22Rv1 (cell line): ENCODE data around the gene CLN5.

Source experiments
- H3K27ac ChIP-seq: fragments of 450-650 bp; 2 replicates; pipeline ENCODE4 v1.5.1; 2017
- CTCF ChIP-seq: fragments of 450-650 bp; IDR thresholded peaks from 2 replicates; pipeline ENCODE4 v1.5.1; 2017; ENCODE audit warnings: mild to moderate bottlenecking
- ZFX ChIP-seq: fragments of 450-650 bp; IDR thresholded peaks from 2 replicates; pipeline ENCODE4 v1.6.1; 2017; ENCODE audit warnings: antibody characterized with exemption, borderline replicate concordance

The CLN5 gene

GRCh38 chr13:77033717-77034302 is 41.9 kb downstream of the CLN5 start:
- no peak overlapping the region for H3K27ac ChIP-seq
- TF ChIP-seq ZFX (no peak), CTCF (no peak)

- no peak overlapping the region for H3K27ac ChIP-seq
- TF ChIP-seq CTCF (no peak), ZFX (no peak)
Observed at GRCh38 chr13:77034881-77035280, 43.0 kb downstream of the CLN5 start.

- no peak overlapping the region for H3K27ac ChIP-seq
- no peak for TF ChIP-seq CTCF
- no peak for TF ChIP-seq ZFX
Observed at GRCh38 chr13:77036279-77036678, 44.4 kb downstream of the CLN5 start.

GRCh38 chr13:77038907-77039480 is 47.1 kb downstream of the CLN5 start:
- no peak for TF ChIP-seq CTCF
- TF ChIP-seq ZFX, result no peak
- no peak overlapping the region for H3K27ac ChIP-seq

GRCh38 chr13:77040076-77040475 is 48.2 kb downstream of the CLN5 start:
- H3K27ac ChIP-seq, result no peak overlapping the region
- TF ChIP-seq CTCF (no peak), ZFX (no peak)

- TF ChIP-seq ZFX (no peak), CTCF (no peak)
- H3K27ac ChIP-seq, result no peak overlapping the region
Observed at GRCh38 chr13:77040835-77041234, 49.0 kb downstream of the CLN5 start.

- no peak for TF ChIP-seq CTCF
Observed at GRCh38 chr13:77042566-77043177, 50.8 kb downstream of the CLN5 start.

More at GRCh38 chr13:77042566-77043177, 50.8 kb downstream of the CLN5 start:
- no peak overlapping the region for H3K27ac ChIP-seq
